Gastroesophageal sphincter (tissue), 4 donors: Measurements from ENCODE around the gene OR8B12. TPM values are rescaled to one million over a fixed set of nuclear protein-coding genes. Genes with fewer than 3 reads are reported as not detected.

ENCODE experiments used
- ATAC-seq: fragments of 150-250 bp; one replicate; pipeline ENCODE4 v1.9.1; 2016; ENCODE audit warnings: mild to moderate bottlenecking, moderate library complexity
- H3K27ac ChIP-seq, 4 donors: fragments of 200-600 bp; sonication (generic) in 3 of 4; 1 replicate in 3 of 4; 2 replicates in 1 of 4; pipeline ENCODE4 v1.5.1; 2016 to 2019
- H3K27me3 ChIP-seq: fragments of 200-600 bp; sonication (generic); one replicate; pipeline ENCODE4 v1.5.1; 2019
- H3K36me3 ChIP-seq, 2 donors: fragments of 200-600 bp; sonication (generic); one replicate each; pipeline ENCODE4 v1.5.1; 2019; ENCODE audit warnings: control low read depth in 1 of 2
- H3K4me1 ChIP-seq, 3 donors: fragments of 200-600 bp; sonication (generic); 1 replicate in 2 of 3; 2 replicates in 1 of 3; pipeline ENCODE4 v1.5.1; 2016 to 2019; ENCODE audit warnings: control low read depth in 2 of 3
- H3K4me3 ChIP-seq, 2 donors: fragments of 200-600 bp; sonication (generic); one replicate each; pipeline ENCODE4 v1.5.1; 2019; ENCODE audit warnings: mild to moderate bottlenecking in 1 of 2, moderate library complexity in 1 of 2
- H3K9me3 ChIP-seq, 3 donors: fragments of 200-600 bp; sonication (generic); one replicate each; pipeline ENCODE4 v1.5.1; 2017 to 2019; ENCODE audit warnings: control low read depth in 2 of 3
- CTCF ChIP-seq, 4 experiments: fragments of 200-600 bp in 2 of 4; fragments of 450-650 bp in 2 of 4; sonication (generic) in 1 of 4; IDR thresholded peaks; one replicate each; pipeline ENCODE4 v1.5.1; 2017 to 2019; ENCODE audit warnings: antibody characterized with exemption in 4 of 4, mild to moderate bottlenecking in 2 of 4, moderate library complexity in 2 of 4
- EP300 ChIP-seq: sonication (generic); formaldehyde crosslinking; IDR thresholded peaks from one replicate; pipeline ENCODE4 v1.6.1; 2017; ENCODE audit warnings: antibody characterized with exemption, mild to moderate bottlenecking
- POLR2A ChIP-seq, 2 donors: fragments of 450-650 bp; IDR thresholded peaks; one replicate each; pipeline ENCODE4 v1.6.1; 2017; ENCODE audit warnings: antibody characterized with exemption in 2 of 2, mild to moderate bottlenecking in 2 of 2, moderate library complexity in 1 of 2
- POLR2AphosphoS5 ChIP-seq: sonication (generic); formaldehyde crosslinking; IDR thresholded peaks from one replicate; pipeline ENCODE4 v1.6.1; 2017; ENCODE audit warnings: antibody characterized with exemption
- WGBS, 2 donors: methylation state at CpG; one replicate each; pipeline ENCODE4 v1.1.5; 2018; ENCODE audit warnings: low coverage in 1 of 2; 5-methylcytosine and 5-hydroxymethylcytosine counted together
- total RNA-seq, 4 donors: library from RNA; depleted of rRNA; stranded (reverse); fragments of >200 nt; gene quantifications; one replicate each; pipeline ENCODE4 v1.1.0, GENCODE V29; 2016

Gene OR8B12
- total RNA-seq, 4 donors from 2014 or later = not detected

- Histone ChIP-seq H3K9me3 (peaks cover 0 to 5% (median 0%) of the 10 kb centered on the region in 3 donors), H3K27ac (no peak overlapping the region), H3K36me3 (no peaks in the 10 kb centered on the region), H3K4me1 (no peaks in the 10 kb centered on the region), H3K27me3 (no peaks in the 10 kb centered on the region), H3K4me3 (no peak overlapping the region)
- 65 to 70% methylated on average over 2 to 3 of the region's 6 CpGs for WGBS, 2 donors
- ATAC-seq = no peak
- TF ChIP-seq EP300 (no peak), POLR2AphosphoS5 (no peak), POLR2A (IDR thresholded peaks at IDR 0.05) (no peak), CTCF (IDR thresholded peaks at IDR 0.05) (no peak)
Measured at GRCh38 chr11:124577716-124578427, 34.4 kb upstream of the OR8B12 start.

- TF ChIP-seq CTCF (IDR thresholded peaks at IDR 0.05) (no peak), POLR2AphosphoS5 (no peak), POLR2A (IDR thresholded peaks at IDR 0.05) (no peak), EP300 (no peak)
- ATAC-seq = no peak
- Histone ChIP-seq H3K4me1 (no peaks in the 10 kb centered on the region), H3K36me3 (no peaks in the 10 kb centered on the region), H3K27me3 (peaks cover 3% of the 10 kb centered on the region), H3K27ac (no peak overlapping the region), H3K4me3 (no peak overlapping the region), H3K9me3 (peaks cover 0 to 5% (median 0%) of the 10 kb centered on the region in 3 donors)
- 78 to 79% methylated on average over 5 to 7 of the region's 7 CpGs for WGBS, 2 donors
Measured at GRCh38 chr11:124570160-124570559, 26.7 kb upstream of the OR8B12 start.

GRCh38 chr11:124569697-124570096 is 26.2 kb upstream of the OR8B12 start, which contains the start of gene OR8A1:
TSS of gene OR8A1 (plus strand) at chr11:124569997. CDS start at chr11:124570120, 123 bp downstream.
- Histone ChIP-seq H3K36me3 (no peaks in the 10 kb centered on the region), H3K4me3 (no peak within 1 kb of the TSS), H3K27ac (no peak within 1 kb of the TSS), H3K4me1 (no peaks in the 10 kb centered on the region), H3K27me3 (peaks cover 3% of the 10 kb centered on the region), H3K9me3 (peaks cover 0 to 5% (median 0%) of the 10 kb centered on the region in 3 donors)
- ATAC-seq = no peak
- TF ChIP-seq CTCF (IDR thresholded peaks at IDR 0.05) (no peak), POLR2AphosphoS5 (no peak), POLR2A (IDR thresholded peaks at IDR 0.05) (no peak), EP300 (no peak)
- 40% methylated on average over 2 of the region's 4 CpGs; no CpG with 5 or more reads in 1 of the 2 donors for WGBS, 2 donors

- Histone ChIP-seq H3K36me3 (no peaks in the 10 kb centered on the region), H3K27ac (no peak overlapping the region), H3K4me1 (no peaks in the 10 kb centered on the region), H3K9me3 (peaks cover 0 to 6% (median 0%) of the 10 kb centered on the region in 3 donors), H3K27me3 (no peaks in the 10 kb centered on the region), H3K4me3 (no peak overlapping the region)
- TF ChIP-seq POLR2AphosphoS5 (no peak), POLR2A (IDR thresholded peaks at IDR 0.05) (no peak), CTCF (IDR thresholded peaks at IDR 0.05) (no peak)
- ATAC-seq = no peak
- WGBS, 2 donors = 37 to 64% methylated on average over 2 of the region's 2 CpGs
Measured at GRCh38 chr11:124556828-124557227, 13.4 kb upstream of the OR8B12 start.

GRCh38 chr11:124551987-124552386 is 8.5 kb upstream of the OR8B12 start:
- H3K27ac ChIP-seq = no peak overlapping the region
- WGBS, 2 donors = 65 to 87% methylated on average over 4 of the region's 4 CpGs
- no peak for ATAC-seq
- no peak overlapping the region for H3K4me3 ChIP-seq
- H3K4me1 ChIP-seq = no peaks in the 10 kb centered on the region
- TF ChIP-seq POLR2A (IDR thresholded peaks at IDR 0.05) = no peak
- TF ChIP-seq EP300 = no peak
- TF ChIP-seq POLR2AphosphoS5 = no peak
- TF ChIP-seq CTCF (IDR thresholded peaks at IDR 0.05) = no peak
- H3K27me3 ChIP-seq = no peaks in the 10 kb centered on the region
- H3K9me3 ChIP-seq = peaks cover 0 to 6% (median 0%) of the 10 kb centered on the region in 3 donors
- H3K36me3 ChIP-seq = no peaks in the 10 kb centered on the region
